Stomach (tissue), 9 donors: ENCODE data around the gene SQSTM1. TPM values are rescaled to one million over a fixed set of nuclear protein-coding genes. Genes with fewer than 3 reads are reported as not detected.

Source experiments
- DNase-seq, 2 donors: peaks; one replicate each; pipeline versions ENCODE4 v3.0.0 to v3.0.0-alpha.2; 2013 to 2019
- H3K27ac ChIP-seq, 5 donors: fragments of 200-600 bp in 4 of 5; sonication (generic) in 4 of 5; one replicate each; pipeline ENCODE4 v1.5.1; 2013 to 2019; ENCODE audit warnings: mild to moderate bottlenecking in 1 of 5, moderate library complexity in 1 of 5
- H3K27me3 ChIP-seq, 3 donors: fragments of 200-600 bp; sonication (generic); one replicate each; pipeline ENCODE4 v1.5.1; 2017 to 2019; ENCODE audit warnings: mixed run types in 1 of 3
- H3K36me3 ChIP-seq, 4 donors: fragments of 200-600 bp; sonication (generic); 1 replicate in 3 of 4; 2 replicates in 1 of 4; pipeline ENCODE4 v1.5.1; 2016 to 2019
- H3K4me1 ChIP-seq, 4 donors: fragments of 200-600 bp; sonication (generic); one replicate each; pipeline ENCODE4 v1.5.1; 2016 to 2019
- H3K4me3 ChIP-seq, 4 donors: fragments of 200-600 bp; sonication (generic) in 3 of 4; one replicate each; pipeline ENCODE4 v1.5.1; 2016 to 2019; ENCODE audit warnings: mild to moderate bottlenecking in 1 of 4
- H3K9me3 ChIP-seq, 4 donors: fragments of 200-600 bp; sonication (generic); one replicate each; pipeline ENCODE4 v1.5.1; 2016 to 2019
- CTCF ChIP-seq, 7 experiments: fragments of 450-650 bp in 4 of 7; fragments of 200-600 bp in 3 of 7; sonication (generic) in 3 of 7; IDR thresholded peaks; one replicate each; pipeline ENCODE4 v1.5.1; 2016 to 2019; ENCODE audit warnings: antibody characterized with exemption in 7 of 7, control low read depth in 2 of 7, mild to moderate bottlenecking in 1 of 7
- EP300 ChIP-seq: sonication (generic); formaldehyde crosslinking; IDR thresholded peaks from one replicate; pipeline ENCODE4 v1.6.1; 2017; ENCODE audit warnings: antibody characterized with exemption
- POLR2A ChIP-seq, 4 donors: fragments of 450-650 bp; IDR thresholded peaks; one replicate each; pipeline ENCODE4 v1.6.1; 2016; ENCODE audit warnings: antibody characterized with exemption in 4 of 4, control low read depth in 2 of 4, mild to moderate bottlenecking in 1 of 4, moderate library complexity in 1 of 4
- POLR2AphosphoS5 ChIP-seq, 3 donors: sonication (generic); formaldehyde crosslinking; IDR thresholded peaks; one replicate each; pipeline ENCODE4 v1.6.1; 2016; ENCODE audit warnings: antibody characterized with exemption in 3 of 3
- WGBS, 5 donors: extraction: QIAGEN DNeasy Blood & Tissue Kit in 3 of 5; methylation state at CpG; one replicate each; pipeline versions ENCODE4 v1.1.5 to v1.1.7; 2013 to 2018; 5-methylcytosine and 5-hydroxymethylcytosine counted together
- intact Hi-C: fragments of 100-400 bp; cut with DNase I; formaldehyde crosslinking; loops from one replicate; pipeline ENCODE4 v1.15.1; 2023; ENCODE audit warnings: low total_unique reads
- polyA plus RNA-seq, 3 donors: library from polyadenylated mRNA; stranded (reverse); fragments of 200-250 nt; gene quantifications; one replicate each; pipeline ENCODE4 v1.2.3, GENCODE V29; 2013
- total RNA-seq, 5 donors: library from RNA; depleted of rRNA; stranded (reverse); fragments of >200 nt; gene quantifications; one replicate each; pipeline versions ENCODE4 v1.1.0 to v1.2.3, GENCODE V29; 2014 to 2016
- donor health status: healthy with polysubstance abuse.
- donor health status: Bipolar disorder and iron deficiency.
- donor health status: healthy.

Gene SQSTM1
- total and polyA plus RNA-seq, 8 donors = 163 to 693 (median 356) TPM

- TF ChIP-seq CTCF (IDR thresholded peaks at IDR 0.05) (no peak), EP300 (no peak), POLR2A (IDR thresholded peaks at IDR 0.05) (no peak), POLR2AphosphoS5 (IDR thresholded peaks at IDR 0.05) (no peak)
- Histone ChIP-seq H3K9me3 (no peaks in the 10 kb centered on the region), H3K27me3 (no peaks in the 10 kb centered on the region), H3K4me3 (no peak overlapping the region), H3K36me3 (peaks cover 0 to 28% (median 22%) of the 10 kb centered on the region in 4 donors), H3K27ac (no peak overlapping the region), H3K4me1 (peaks cover 17 to 27% (median 25%) of the 10 kb centered on the region in 4 donors)
- 82 to 93% (median 85%) methylated on average over 5 of the region's 5 CpGs for WGBS, 5 donors
- intact Hi-C loops = no loop called here
- DNase-seq = no peak
Observed at GRCh38 chr5:179812997-179813607, 7.6 kb upstream of the SQSTM1 start.

GRCh38 chr5:179814090-179814489, 6.6 kb upstream of the SQSTM1 start:
- WGBS, 5 donors = 76 to 91% (median 86%) methylated on average over 3 of the region's 3 CpGs
- Histone ChIP-seq H3K36me3 (peaks cover 0 to 28% (median 22%) of the 10 kb centered on the region in 4 donors), H3K4me3 (no peak overlapping the region), H3K9me3 (no peaks in the 10 kb centered on the region), H3K4me1 (peaks cover 26 to 28% (median 27%) of the 10 kb centered on the region in 4 donors), H3K27me3 (no peaks in the 10 kb centered on the region), H3K27ac (no peak overlapping the region)
- intact Hi-C loops = no loop called here
- no peak for DNase-seq
- TF ChIP-seq EP300 (no peak), CTCF (IDR thresholded peaks at IDR 0.05) (no peak), POLR2AphosphoS5 (IDR thresholded peaks at IDR 0.05) (no peak), POLR2A (IDR thresholded peaks at IDR 0.05) (no peak)

- Histone ChIP-seq H3K27ac (no peak overlapping the region), H3K4me1 (peaks cover 38 to 42% (median 42%) of the 10 kb centered on the region in 4 donors), H3K36me3 (peaks cover 0 to 28% (median 22%) of the 10 kb centered on the region in 4 donors), H3K9me3 (no peaks in the 10 kb centered on the region), H3K4me3 (no peak overlapping the region), H3K27me3 (no peaks in the 10 kb centered on the region)
- no peak for DNase-seq
- intact Hi-C loops = no loop called here
- TF ChIP-seq POLR2A (IDR thresholded peaks at IDR 0.05) (no peak), CTCF (IDR thresholded peaks at IDR 0.05) (no peak), POLR2AphosphoS5 (IDR thresholded peaks at IDR 0.05) (no peak), EP300 (no peak)
- WGBS, 5 donors = 92 to 98% (median 96%) methylated on average over 21 of the region's 21 CpGs
Observed at GRCh38 chr5:179815491-179816249, 5.0 kb upstream of the SQSTM1 start.

- Histone ChIP-seq H3K4me1 (peaks cover 38 to 42% (median 42%) of the 10 kb centered on the region in 4 donors), H3K36me3 (peaks cover 0 to 28% (median 22%) of the 10 kb centered on the region in 4 donors), H3K27me3 (no peaks in the 10 kb centered on the region), H3K4me3 (peak overlapping the region; percentile 46 to 56 (median 54)), H3K27ac (peak overlapping the region in 4 of 5 donors; percentile 67 to 100 (median 95)), H3K9me3 (no peaks in the 10 kb centered on the region)
- TF ChIP-seq POLR2AphosphoS5 (IDR thresholded peaks at IDR 0.05) (no peak), CTCF (IDR thresholded peaks at IDR 0.05) (no peak), EP300 (no peak), POLR2A (IDR thresholded peaks at IDR 0.05) (no peak)
- DNase-seq = no peak
- WGBS, 5 donors = 60 to 66% (median 63%) methylated on average over 21 to 23 of the region's 23 CpGs
- intact Hi-C loops = no loop called here
Observed at GRCh38 chr5:179816401-179816795, 4.3 kb upstream of the SQSTM1 start.
